Endothelial cell of umbilical vein (primary cell): ENCODE measurements around the gene FGD6. TPM values are rescaled to one million over a fixed set of nuclear protein-coding genes. Genes with fewer than 3 reads are reported as not detected.

Source experiments
- BruUV-seq: library from RNA; stranded (reverse); fragments of 400-500 nt; replicated peaks from 2 replicates; lab custom pipeline; 2021; lab: Mats Ljungman, UMichigan
- CTCF ChIA-PET: fragments of 300-600, 350-600 bp; sonication (Branson Sonifier 250); formaldehyde crosslinking; loops from one replicate; lab custom pipeline; 2021; ENCODE audit warnings: antibody characterized with exemption, inconsistent platforms; lab: Charles Lee
- POLR2A ChIA-PET: fragments of 300-600, 350-600 bp; sonication (Branson Sonifier 250); formaldehyde crosslinking; loops from one replicate; lab custom pipeline; 2021; ENCODE audit warnings: antibody characterized with exemption, inconsistent platforms; lab: Charles Lee
- DNase-seq: peaks from one replicate; pipeline ENCODE4 v3.0.0-alpha.2; 2011; ENCODE audit warnings: low read depth, low spot score
- FAIRE-seq: peaks from 2 replicates; lab custom pipeline; 2011; peaks lifted over from hg19 to GRCh38; lab: Jason Lieb, UNC
- H2AFZ ChIP-seq: 2 replicates; pipeline ENCODE4 v1.6.0; 2012; ENCODE audit warnings: low read depth, low read length, control low read depth, inconsistent platforms
- H3K27ac ChIP-seq: 2 replicates; pipeline ENCODE4 v1.5.1; 2011; ENCODE audit warnings: low read depth, mild to moderate bottlenecking, control low read depth, low read length, moderate library complexity; ENCODE audit not compliant: insufficient read depth
- H3K27me3 ChIP-seq, 2 experiments: 2 replicates each; pipeline versions ENCODE4 v1.6.0 to v1.6.1; 2011; ENCODE audit warnings: low read length in 2 of 2, mixed read lengths in 1 of 2; ENCODE audit not compliant: control insufficient read depth in 2 of 2, insufficient read depth in 2 of 2
- H3K36me3 ChIP-seq, 2 experiments: 2 replicates in 1 of 2; 3 replicates in 1 of 2; pipeline ENCODE4 v1.5.1; 2011; ENCODE audit warnings: low read length in 2 of 2, mild to moderate bottlenecking in 1 of 2, moderate library complexity in 1 of 2; ENCODE audit not compliant: control insufficient read depth in 2 of 2, insufficient read depth in 2 of 2; ENCODE audit errors: extremely low read depth in 1 of 2
- H3K4me1 ChIP-seq: 3 replicates; pipeline ENCODE4 v1.5.1; 2011; ENCODE audit warnings: mild to moderate bottlenecking, low read length; ENCODE audit not compliant: control insufficient read depth, insufficient read depth; ENCODE audit errors: extremely low read depth
- H3K4me2 ChIP-seq: 2 replicates; pipeline ENCODE4 v1.6.1; 2011; ENCODE audit warnings: low read length, control low read depth, mixed read lengths; ENCODE audit not compliant: insufficient read depth
- H3K4me3 ChIP-seq, 3 experiments: fragments of 200-600 bp in 1 of 3; sonication (generic), shearing (Covaris generic) in 1 of 3; replicated peaks in 1 of 3; 2 replicates each; pipeline ENCODE4 v1.5.1; 2011 to 2016; ENCODE audit warnings: control low read depth in 3 of 3, low read length in 3 of 3, mild to moderate bottlenecking in 2 of 3, inconsistent platforms in 1 of 3, low read depth in 1 of 3, moderate library complexity in 1 of 3; ENCODE audit not compliant: insufficient read depth in 1 of 3
- H3K79me2 ChIP-seq: 2 replicates; pipeline ENCODE4 v1.6.0; 2012; ENCODE audit warnings: low read length, inconsistent platforms; ENCODE audit not compliant: control insufficient read depth, insufficient read depth
- H3K9ac ChIP-seq: replicated peaks from 2 replicates; pipeline ENCODE3; 2011; ENCODE audit warnings: low read length, control low read depth; ENCODE audit not compliant: insufficient read depth; ENCODE audit errors: extremely low read depth
- H3K9me1 ChIP-seq: replicated peaks from 3 replicates; pipeline ENCODE4 v1.6.0; 2011; ENCODE audit warnings: mild to moderate bottlenecking, low read length; ENCODE audit not compliant: control insufficient read depth, insufficient read depth; ENCODE audit errors: extremely low read depth
- H3K9me3 ChIP-seq: replicated peaks from 2 replicates; pipeline ENCODE4 v1.5.1; 2012; ENCODE audit warnings: low read length, inconsistent platforms; ENCODE audit not compliant: control insufficient read depth, insufficient read depth
- H4K20me1 ChIP-seq: replicated peaks from 2 replicates; pipeline ENCODE3; 2011; ENCODE audit warnings: mild to moderate bottlenecking, low read length; ENCODE audit not compliant: control insufficient read depth, insufficient read depth; ENCODE audit errors: extremely low read depth
- CTCF ChIP-seq, 2 donors: IDR thresholded peaks; 1 replicate in 1 of 2; 2 replicates in 1 of 2; pipeline ENCODE4 v1.5.1; 2011; ENCODE audit warnings: low read length in 2 of 2, mild to moderate bottlenecking in 2 of 2, moderate library complexity in 2 of 2, control low read depth in 1 of 2, inconsistent platforms in 1 of 2, low read depth in 1 of 2; ENCODE audit not compliant: insufficient read depth in 1 of 2; ENCODE audit errors: extremely low read depth in 1 of 2
- EZH2 ChIP-seq: IDR thresholded peaks from 2 replicates; pipeline ENCODE4 v1.6.1; 2012; ENCODE audit warnings: borderline replicate concordance, low read depth, mild to moderate bottlenecking, moderate library complexity, low read length, inconsistent platforms; ENCODE audit not compliant: severe bottlenecking
- FOS ChIP-seq: IDR thresholded peaks from 2 replicates; pipeline ENCODE4 v1.6.1; 2011; ENCODE audit warnings: mild to moderate bottlenecking, low read length, moderate library complexity, borderline replicate concordance; ENCODE audit not compliant: insufficient read depth
- GATA2 ChIP-seq: IDR thresholded peaks from 2 replicates; pipeline ENCODE4 v1.7.0; 2011; ENCODE audit warnings: low read depth, mild to moderate bottlenecking, moderate library complexity, mixed read lengths, low read length; ENCODE audit not compliant: insufficient read length, insufficient read depth
- JUN ChIP-seq: IDR thresholded peaks from 2 replicates; pipeline ENCODE4 v1.6.1; 2011; ENCODE audit warnings: borderline replicate concordance, low read depth; ENCODE audit not compliant: insufficient read length, insufficient read depth
- MAX ChIP-seq: IDR thresholded peaks from 2 replicates; pipeline ENCODE4 v1.6.1; 2011; ENCODE audit not compliant: insufficient read depth, insufficient read length
- MYC ChIP-seq: IDR thresholded peaks from one replicate; pipeline ENCODE4 v1.6.1; 2011; ENCODE audit warnings: mild to moderate bottlenecking, low read depth, low read length
- POLR2A ChIP-seq: IDR thresholded peaks from 2 replicates; pipeline ENCODE4 v1.6.1; 2012; ENCODE audit warnings: low read depth, mild to moderate bottlenecking, control low read depth, low read length
- POLR2AphosphoS5 ChIP-seq: IDR thresholded peaks from 2 replicates; pipeline ENCODE4 v1.6.1; 2012; ENCODE audit warnings: low read depth, mild to moderate bottlenecking, control low read depth, low read length, moderate library complexity; ENCODE audit not compliant: insufficient read depth
- dilution Hi-C: fragments of 300-500 bp; cut with MboI; formaldehyde crosslinking; loops from one replicate; pipeline ENCODE4 v1.15.0; 2019; ENCODE audit warnings: low sequenced_read_pairs; ENCODE audit not compliant: extremely low pct_ligation_motif_present
- intact Hi-C: fragments of 100-400 bp; cut with micrococcal nuclease; formaldehyde crosslinking; loops from one replicate; pipeline ENCODE4 v1.10.0; 2022
- polyA plus RNA-seq, 4 experiments: library from polyadenylated mRNA; depleted of rRNA in 3 of 4; stranded (reverse) in 3 of 4; unstranded in 1 of 4; fragments of >200 nt; gene quantifications; 2 replicates each; pipeline versions ENCODE4 v1.2.1 to v1.2.3, GENCODE V29; 2011 to 2012; ENCODE audit warnings: missing spikeins in 1 of 4
- total RNA-seq: library from RNA; stranded (reverse); gene quantifications from 2 replicates; pipeline ENCODE4 v1.2.3, GENCODE V29; 2021

The FGD6 gene
- total and polyA plus RNA-seq, 2 donors (not counting 3 experiments of a cell fraction or from before 2014, with no cell fraction given): 5.9 to 14.0 TPM

GRCh38 chr12:95239216-95239615, 21.9 kb upstream of the FGD6 start:
- no peak overlapping the region for H3K4me2 ChIP-seq
- intact Hi-C loops: no loop called here
- H4K20me1 ChIP-seq: no peaks in the 10 kb centered on the region
- no peak overlapping the region for H3K9ac ChIP-seq
- no peak for FAIRE-seq
- no peak overlapping the region for H3K4me3 ChIP-seq
- POLR2A ChIA-PET: interaction anchor here (0.7 kb wide), 1 partner anchor 113 kb away, joined by 3 read pairs; no protein-coding TSS in a partner anchor
- dilution Hi-C loops: no loop called here
- no peaks in the 10 kb centered on the region for H3K27me3 ChIP-seq
- no peak overlapping the region for H3K27ac ChIP-seq
- no peak overlapping the region for H2AFZ ChIP-seq
- H3K4me1 ChIP-seq: no peaks in the 10 kb centered on the region
- BruUV-seq: no TSS peak
- no peaks in the 10 kb centered on the region for H3K9me1 ChIP-seq
- TF ChIP-seq FOS (no peak), POLR2AphosphoS5 (no peak), JUN (no peak), MAX (no peak), GATA2 (no peak), CTCF (IDR thresholded peaks at IDR 0.05; ENCODE audit: extremely low read depth in 1 of 2, insufficient read depth in 1 of 2, low read depth in 1 of 2, low read length in 2 of 2) (no peak), POLR2A (no peak), EZH2 (no peak), MYC (no peak)
- H3K36me3 ChIP-seq: no peaks in the 10 kb centered on the region
- peaks cover 65% of the 10 kb centered on the region for H3K79me2 ChIP-seq
- no peaks in the 10 kb centered on the region for H3K9me3 ChIP-seq
- CTCF ChIA-PET: interaction anchor here (1.6 to 2.8 kb wide), 2 partner anchors 9 to 11 kb away, joined by 7 to 11 read pairs; no protein-coding TSS in a partner anchor
- no peak for DNase-seq
